ENCODE results near the gene MAGEA8.
"Not testable (repeated sequence)": the region's sequence is repeated elsewhere in the genome, so short reads cannot be mapped to it uniquely, and the experiment has no call there.

MAGEA8 gene

GRCh38 chrX:149877636-149878035, 3.3 kb upstream of the MAGEA8 start:
- no peaks in the 10 kb centered on the region for H3K36me3 ChIP-seq (ENCODE audit: control insufficient read depth, insufficient read depth, low read length)
- H3K4me3 ChIP-seq (ENCODE audit: low read depth, low read length), result no peak overlapping the region
- H3K79me2 ChIP-seq, result no peaks in the 10 kb centered on the region
- no peak overlapping the region for H2AFZ ChIP-seq
- H3K9me3 ChIP-seq (ENCODE audit: control insufficient read depth, low read length), result no peaks in the 10 kb centered on the region
- no peak overlapping the region for H3K9ac ChIP-seq
- no peaks in the 10 kb centered on the region for H3K27me3 ChIP-seq (ENCODE audit: control insufficient read depth, insufficient read depth, low read length)
- no peak overlapping the region for H3K4me2 ChIP-seq (ENCODE audit: low read length)
- H3K27ac ChIP-seq, result no peak overlapping the region
- no peak for TF ChIP-seq CTCF (IDR thresholded peaks at IDR 0.05)
- no peaks in the 10 kb centered on the region for H3K4me1 ChIP-seq

GRCh38 chrX:149890828-149891227, 9.8 kb downstream of the MAGEA8 start:
- not testable (repeated sequence) for H3K27me3 ChIP-seq (ENCODE audit: control insufficient read depth, insufficient read depth, low read length); H3K27ac ChIP-seq; H3K36me3 ChIP-seq (ENCODE audit: control insufficient read depth, insufficient read depth, low read length); H3K4me2 ChIP-seq (ENCODE audit: low read length); H3K4me1 ChIP-seq; H3K9ac ChIP-seq; H2AFZ ChIP-seq; H3K79me2 ChIP-seq; H3K9me3 ChIP-seq (ENCODE audit: control insufficient read depth, low read length); H3K4me3 ChIP-seq (ENCODE audit: low read depth, low read length)

GRCh38 chrX:149898554-149898953, 17.6 kb downstream of the MAGEA8 start:
- Histone ChIP-seq H3K27me3 (ENCODE audit: control insufficient read depth, insufficient read depth, low read length) (no peaks in the 10 kb centered on the region), H3K4me2 (ENCODE audit: low read length) (no peak overlapping the region), H3K27ac (no peak overlapping the region), H3K4me1 (no peaks in the 10 kb centered on the region), H3K36me3 (ENCODE audit: control insufficient read depth, insufficient read depth, low read length) (no peaks in the 10 kb centered on the region), H3K79me2 (no peaks in the 10 kb centered on the region), H3K9ac (no peak overlapping the region), H3K9me3 (ENCODE audit: control insufficient read depth, low read length) (no peaks in the 10 kb centered on the region), H2AFZ (no peak overlapping the region), H3K4me3 (ENCODE audit: low read depth, low read length) (no peak overlapping the region)
- TF ChIP-seq CTCF (IDR thresholded peaks at IDR 0.05), result no peak

GRCh38 chrX:149903889-149904748, 23.1 kb downstream of the MAGEA8 start:
- Histone ChIP-seq H3K4me1 (no peaks in the 10 kb centered on the region), H2AFZ (peak overlapping the region; percentile 86), H3K36me3 (ENCODE audit: control insufficient read depth, insufficient read depth, low read length) (no peaks in the 10 kb centered on the region), H3K9me3 (ENCODE audit: control insufficient read depth, low read length) (no peaks in the 10 kb centered on the region), H3K9ac (no peak overlapping the region), H3K79me2 (no peaks in the 10 kb centered on the region), H3K27me3 (ENCODE audit: control insufficient read depth, insufficient read depth, low read length) (no peaks in the 10 kb centered on the region), H3K4me2 (ENCODE audit: low read length) (peak overlapping the region; percentile 49), H3K4me3 (ENCODE audit: low read depth, low read length) (peak overlapping the region; percentile 16), H3K27ac (peak overlapping the region; percentile 39)
- TF ChIP-seq CTCF (IDR thresholded peaks at IDR 0.05), result no peak

- Histone ChIP-seq H3K4me3 (ENCODE audit: low read depth, low read length) (no peak overlapping the region), H3K79me2 (no peaks in the 10 kb centered on the region), H3K36me3 (ENCODE audit: control insufficient read depth, insufficient read depth, low read length) (no peaks in the 10 kb centered on the region), H3K27me3 (ENCODE audit: control insufficient read depth, insufficient read depth, low read length) (no peaks in the 10 kb centered on the region), H3K9me3 (ENCODE audit: control insufficient read depth, low read length) (no peaks in the 10 kb centered on the region), H3K9ac (no peak overlapping the region), H3K4me1 (no peaks in the 10 kb centered on the region), H2AFZ (no peak overlapping the region), H3K27ac (no peak overlapping the region), H3K4me2 (ENCODE audit: low read length) (no peak overlapping the region)
- no peak for TF ChIP-seq CTCF (IDR thresholded peaks at IDR 0.05)
Observed at GRCh38 chrX:149908308-149908707, 27.3 kb downstream of the MAGEA8 start.

Measured in parathyroid adenoma (tissue), 2 donors.